Endothelial cell of umbilical vein (primary cell): ENCODE measurements around the gene UVRAG. TPM values are rescaled to one million over a fixed set of nuclear protein-coding genes. Genes with fewer than 3 reads are reported as not detected.

Experiments
- BruUV-seq: library from RNA; stranded (reverse); fragments of 400-500 nt; replicated peaks from 2 replicates; lab custom pipeline; 2021; lab: Mats Ljungman, UMichigan
- CTCF ChIA-PET: fragments of 300-600, 350-600 bp; sonication (Branson Sonifier 250); formaldehyde crosslinking; loops from one replicate; lab custom pipeline; 2021; ENCODE audit warnings: antibody characterized with exemption, inconsistent platforms; lab: Charles Lee
- POLR2A ChIA-PET: fragments of 300-600, 350-600 bp; sonication (Branson Sonifier 250); formaldehyde crosslinking; loops from one replicate; lab custom pipeline; 2021; ENCODE audit warnings: antibody characterized with exemption, inconsistent platforms; lab: Charles Lee
- DNase-seq: peaks from one replicate; pipeline ENCODE4 v3.0.0-alpha.2; 2011; ENCODE audit warnings: low read depth, low spot score
- FAIRE-seq: peaks from 2 replicates; lab custom pipeline; 2011; peaks lifted over from hg19 to GRCh38; lab: Jason Lieb, UNC
- H2AFZ ChIP-seq: 2 replicates; pipeline ENCODE4 v1.6.0; 2012; ENCODE audit warnings: low read depth, low read length, control low read depth, inconsistent platforms
- H3K27ac ChIP-seq: 2 replicates; pipeline ENCODE4 v1.5.1; 2011; ENCODE audit warnings: low read depth, mild to moderate bottlenecking, control low read depth, low read length, moderate library complexity; ENCODE audit not compliant: insufficient read depth
- H3K27me3 ChIP-seq, 2 experiments: 2 replicates each; pipeline versions ENCODE4 v1.6.0 to v1.6.1; 2011; ENCODE audit warnings: low read length in 2 of 2, mixed read lengths in 1 of 2; ENCODE audit not compliant: control insufficient read depth in 2 of 2, insufficient read depth in 2 of 2
- H3K36me3 ChIP-seq, 2 experiments: 2 replicates in 1 of 2; 3 replicates in 1 of 2; pipeline ENCODE4 v1.5.1; 2011; ENCODE audit warnings: low read length in 2 of 2, mild to moderate bottlenecking in 1 of 2, moderate library complexity in 1 of 2; ENCODE audit not compliant: control insufficient read depth in 2 of 2, insufficient read depth in 2 of 2; ENCODE audit errors: extremely low read depth in 1 of 2
- H3K4me1 ChIP-seq: 3 replicates; pipeline ENCODE4 v1.5.1; 2011; ENCODE audit warnings: mild to moderate bottlenecking, low read length; ENCODE audit not compliant: control insufficient read depth, insufficient read depth; ENCODE audit errors: extremely low read depth
- H3K4me2 ChIP-seq: 2 replicates; pipeline ENCODE4 v1.6.1; 2011; ENCODE audit warnings: low read length, control low read depth, mixed read lengths; ENCODE audit not compliant: insufficient read depth
- H3K4me3 ChIP-seq, 3 experiments: fragments of 200-600 bp in 1 of 3; sonication (generic), shearing (Covaris generic) in 1 of 3; replicated peaks in 1 of 3; 2 replicates each; pipeline ENCODE4 v1.5.1; 2011 to 2016; ENCODE audit warnings: control low read depth in 3 of 3, low read length in 3 of 3, mild to moderate bottlenecking in 2 of 3, inconsistent platforms in 1 of 3, low read depth in 1 of 3, moderate library complexity in 1 of 3; ENCODE audit not compliant: insufficient read depth in 1 of 3
- H3K79me2 ChIP-seq: 2 replicates; pipeline ENCODE4 v1.6.0; 2012; ENCODE audit warnings: low read length, inconsistent platforms; ENCODE audit not compliant: control insufficient read depth, insufficient read depth
- H3K9ac ChIP-seq: replicated peaks from 2 replicates; pipeline ENCODE3; 2011; ENCODE audit warnings: low read length, control low read depth; ENCODE audit not compliant: insufficient read depth; ENCODE audit errors: extremely low read depth
- H3K9me1 ChIP-seq: replicated peaks from 3 replicates; pipeline ENCODE4 v1.6.0; 2011; ENCODE audit warnings: mild to moderate bottlenecking, low read length; ENCODE audit not compliant: control insufficient read depth, insufficient read depth; ENCODE audit errors: extremely low read depth
- H3K9me3 ChIP-seq: replicated peaks from 2 replicates; pipeline ENCODE4 v1.5.1; 2012; ENCODE audit warnings: low read length, inconsistent platforms; ENCODE audit not compliant: control insufficient read depth, insufficient read depth
- H4K20me1 ChIP-seq: replicated peaks from 2 replicates; pipeline ENCODE3; 2011; ENCODE audit warnings: mild to moderate bottlenecking, low read length; ENCODE audit not compliant: control insufficient read depth, insufficient read depth; ENCODE audit errors: extremely low read depth
- CTCF ChIP-seq, 2 donors: IDR thresholded peaks; 1 replicate in 1 of 2; 2 replicates in 1 of 2; pipeline ENCODE4 v1.5.1; 2011; ENCODE audit warnings: low read length in 2 of 2, mild to moderate bottlenecking in 2 of 2, moderate library complexity in 2 of 2, control low read depth in 1 of 2, inconsistent platforms in 1 of 2, low read depth in 1 of 2; ENCODE audit not compliant: insufficient read depth in 1 of 2; ENCODE audit errors: extremely low read depth in 1 of 2
- EZH2 ChIP-seq: IDR thresholded peaks from 2 replicates; pipeline ENCODE4 v1.6.1; 2012; ENCODE audit warnings: borderline replicate concordance, low read depth, mild to moderate bottlenecking, moderate library complexity, low read length, inconsistent platforms; ENCODE audit not compliant: severe bottlenecking
- GATA2 ChIP-seq: IDR thresholded peaks from 2 replicates; pipeline ENCODE4 v1.7.0; 2011; ENCODE audit warnings: low read depth, mild to moderate bottlenecking, moderate library complexity, mixed read lengths, low read length; ENCODE audit not compliant: insufficient read length, insufficient read depth
- JUN ChIP-seq: IDR thresholded peaks from 2 replicates; pipeline ENCODE4 v1.6.1; 2011; ENCODE audit warnings: borderline replicate concordance, low read depth; ENCODE audit not compliant: insufficient read length, insufficient read depth
- POLR2AphosphoS5 ChIP-seq: IDR thresholded peaks from 2 replicates; pipeline ENCODE4 v1.6.1; 2012; ENCODE audit warnings: low read depth, mild to moderate bottlenecking, control low read depth, low read length, moderate library complexity; ENCODE audit not compliant: insufficient read depth
- dilution Hi-C: fragments of 300-500 bp; cut with MboI; formaldehyde crosslinking; loops from one replicate; pipeline ENCODE4 v1.15.0; 2019; ENCODE audit warnings: low sequenced_read_pairs; ENCODE audit not compliant: extremely low pct_ligation_motif_present
- intact Hi-C: fragments of 100-400 bp; cut with micrococcal nuclease; formaldehyde crosslinking; loops from one replicate; pipeline ENCODE4 v1.10.0; 2022
- polyA plus RNA-seq, 4 experiments: library from polyadenylated mRNA; depleted of rRNA in 3 of 4; stranded (reverse) in 3 of 4; unstranded in 1 of 4; fragments of >200 nt; gene quantifications; 2 replicates each; pipeline versions ENCODE4 v1.2.1 to v1.2.3, GENCODE V29; 2011 to 2012; ENCODE audit warnings: missing spikeins in 1 of 4
- total RNA-seq: library from RNA; stranded (reverse); gene quantifications from 2 replicates; pipeline ENCODE4 v1.2.3, GENCODE V29; 2021

Gene UVRAG
- total and polyA plus RNA-seq, 2 donors (not counting 3 experiments of a cell fraction or from before 2014, with no cell fraction given) = 21.2 to 65.6 TPM

- intact Hi-C loops = no loop called here
These were observed 220.0 kb downstream of the UVRAG start for GRCh38 chr11:76035020-76035419.

More at GRCh38 chr11:76035020-76035419, 220.0 kb downstream of the UVRAG start:
- no peaks in the 10 kb centered on the region for H3K27me3 ChIP-seq
- no peak overlapping the region for H3K9ac ChIP-seq
- no peak overlapping the region for H3K27ac ChIP-seq
- no peaks in the 10 kb centered on the region for H3K9me3 ChIP-seq
- TF ChIP-seq CTCF (IDR thresholded peaks at IDR 0.05; ENCODE audit: extremely low read depth in 1 of 2, insufficient read depth in 1 of 2, low read depth in 1 of 2, low read length in 2 of 2) (no peak), GATA2 (no peak), JUN (no peak), EZH2 (no peak), POLR2AphosphoS5 (no peak)
- POLR2A ChIA-PET = no interaction called here
- no peaks in the 10 kb centered on the region for H3K36me3 ChIP-seq
- H3K4me3 ChIP-seq = no peak overlapping the region
- FAIRE-seq = no peak
- dilution Hi-C loops = no loop called here
- no peak overlapping the region for H3K4me2 ChIP-seq
- CTCF ChIA-PET = interaction anchor here (0.8 to 3.1 kb wide), 3 partner anchors 17 to 117 kb away, joined by 3 to 7 read pairs (median 3); no protein-coding TSS in a partner anchor
- no peak overlapping the region for H2AFZ ChIP-seq
- H3K4me1 ChIP-seq = peaks cover 29% of the 10 kb centered on the region
- H4K20me1 ChIP-seq = peaks cover 2% of the 10 kb centered on the region
- peaks cover 6% of the 10 kb centered on the region for H3K79me2 ChIP-seq
- no peak for DNase-seq
- BruUV-seq = no TSS peak
- no peaks in the 10 kb centered on the region for H3K9me1 ChIP-seq
